HG03378 (cell line): Measurements from ENCODE around the gene PARN.
"Not testable (repeated sequence)": the region's sequence is repeated elsewhere in the genome, so short reads cannot be mapped to it uniquely, and the experiment has no call there.

Source experiments
- ATAC-seq: cut with Tn5 transposase; IDR thresholded peaks from one replicate; pipeline ENCODE4 v1.9.1; 2021; ENCODE audit warnings: mild to moderate bottlenecking, moderate library complexity; ENCODE audit not compliant: unreplicated experiment

PARN gene

DNA sequence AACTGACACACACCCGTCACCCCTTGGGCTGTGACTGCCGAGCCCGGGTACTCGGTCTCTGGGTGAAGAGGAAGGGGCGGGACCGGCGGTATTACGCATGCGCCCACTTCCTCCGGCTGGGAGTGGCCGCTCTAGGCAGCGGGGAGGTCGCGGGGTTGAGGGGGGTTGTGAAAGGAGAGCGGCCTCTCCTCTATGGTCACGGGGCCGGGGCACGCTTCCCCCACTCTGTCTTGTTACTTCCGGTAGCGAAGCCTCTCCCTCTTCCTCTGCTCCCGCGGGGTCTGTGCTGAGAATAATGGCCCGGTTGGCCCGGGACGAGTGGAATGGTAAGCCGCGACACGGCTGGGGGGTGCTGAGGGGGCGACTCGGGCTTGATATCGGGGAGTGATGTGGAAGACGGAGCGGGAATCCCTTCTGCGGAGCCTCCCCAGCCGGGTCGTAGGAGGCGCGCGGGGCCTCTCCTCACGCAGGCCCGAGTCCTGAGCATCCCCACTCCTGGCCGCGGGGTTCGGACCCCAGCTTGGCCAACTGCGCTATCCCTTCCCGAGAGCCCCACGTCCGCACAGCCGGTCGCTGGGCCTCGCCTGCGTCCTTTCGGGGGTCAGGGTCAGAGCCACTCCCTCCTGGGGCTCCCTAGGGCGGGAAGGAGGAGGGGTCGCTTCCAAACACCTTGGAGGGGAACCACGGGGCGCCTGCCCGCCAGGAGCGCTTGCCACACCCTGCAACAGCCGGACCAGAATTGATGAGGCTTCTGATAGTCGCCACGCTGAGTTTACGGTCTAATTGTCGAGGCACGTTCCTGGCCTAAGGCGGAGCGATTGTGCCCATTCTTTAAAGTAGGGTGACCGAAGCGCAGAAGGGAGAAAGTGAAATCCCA is 2.9 kb upstream of the PARN start, which contains the start of gene BFAR:
BFAR (plus strand) TSS at position 259 of the 877 bp plus-strand sequence. CDS start 11,396 bp downstream, outside the sequence.
- peak; percentile 76 for ATAC-seq

DNA sequence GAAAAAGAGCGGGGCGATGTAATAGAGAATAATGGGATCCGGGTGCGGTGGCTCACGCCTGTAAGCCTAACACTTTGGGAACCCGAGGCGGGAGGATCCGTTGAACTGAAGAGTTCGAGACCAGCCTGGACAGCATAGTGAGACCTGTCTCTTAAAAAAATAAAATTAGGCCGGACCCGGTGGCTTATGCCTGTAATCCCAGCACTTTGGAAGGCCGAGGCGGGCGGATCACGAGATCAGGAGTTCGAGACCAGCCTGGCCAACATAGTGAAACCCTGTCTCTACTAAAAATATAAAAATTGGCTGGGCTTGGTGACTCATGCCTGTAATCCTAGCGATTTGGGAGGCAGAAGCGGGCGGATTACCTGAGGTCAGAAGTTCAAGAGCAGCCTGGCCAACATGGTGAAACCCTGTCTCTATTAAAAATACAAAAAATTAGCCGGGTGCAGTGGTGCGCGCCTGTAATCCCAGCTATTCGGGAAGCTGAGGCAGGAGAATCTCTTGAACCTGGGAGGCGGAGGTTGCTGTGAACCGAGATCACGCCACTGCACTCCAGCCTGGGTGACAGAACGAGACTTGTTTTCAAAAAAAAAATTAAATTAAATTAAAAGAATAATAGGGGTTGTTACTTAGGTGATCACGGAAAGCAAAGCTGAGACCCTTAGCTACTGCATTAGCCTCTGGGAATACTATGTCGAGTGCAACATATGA is 715 bp upstream of the PARN start:
- ATAC-seq, result not testable (repeated sequence)

DNA sequence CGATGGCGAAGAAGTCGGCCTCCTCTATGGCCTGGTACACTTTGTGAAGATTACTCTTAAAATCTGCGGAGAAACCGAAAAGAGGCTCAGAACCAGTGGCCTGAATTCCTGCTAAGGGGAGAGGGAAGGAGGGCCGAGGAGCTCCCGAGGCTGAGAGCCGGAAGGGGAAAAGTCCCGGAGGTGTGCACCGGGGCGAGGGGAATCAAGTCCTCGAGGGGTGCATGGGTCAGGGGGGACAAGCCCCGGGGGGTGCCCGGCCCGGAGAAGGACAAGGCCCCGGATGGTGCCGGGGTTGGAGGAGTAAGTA is 495 bp downstream of the PARN start:
- peak; percentile 1 for ATAC-seq

DNA sequence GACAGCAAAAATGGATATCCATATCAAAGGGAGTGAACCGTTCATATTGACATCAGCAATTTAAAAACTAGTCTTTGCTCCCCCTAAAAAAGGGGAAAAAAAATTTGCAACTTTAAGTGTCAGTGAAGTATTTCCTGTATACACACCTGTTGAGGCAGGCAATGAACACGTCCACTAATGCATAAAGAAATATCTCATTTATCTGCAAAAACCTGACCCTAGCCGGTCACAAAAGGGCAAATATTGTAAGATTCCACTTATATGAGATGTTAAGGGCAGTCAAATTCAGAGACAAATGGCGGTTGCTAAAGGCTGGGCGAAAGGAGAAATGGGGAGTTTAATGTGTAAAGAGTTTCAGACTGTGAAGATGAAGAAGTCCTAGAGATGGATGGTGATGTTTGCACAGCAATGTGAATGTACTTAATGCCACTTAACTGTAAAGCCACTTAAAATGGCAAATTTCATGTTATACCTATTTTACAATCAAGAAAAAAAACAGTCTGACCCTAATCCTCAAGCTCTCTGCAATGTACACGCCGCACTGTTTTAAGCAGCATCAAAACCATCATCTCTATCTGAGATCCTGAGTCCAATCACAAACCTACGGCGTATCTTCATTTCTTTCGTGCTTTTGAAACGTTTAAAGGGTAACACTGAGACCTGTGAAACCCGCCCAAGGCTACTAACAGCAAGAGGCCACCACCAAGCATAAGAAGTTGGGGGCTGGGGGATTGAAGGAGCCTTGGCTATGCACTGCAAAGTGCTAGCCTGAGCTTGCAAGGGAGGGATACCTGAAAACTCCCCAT is 1.1 kb downstream of the PARN start:
- ATAC-seq, result no peak

DNA sequence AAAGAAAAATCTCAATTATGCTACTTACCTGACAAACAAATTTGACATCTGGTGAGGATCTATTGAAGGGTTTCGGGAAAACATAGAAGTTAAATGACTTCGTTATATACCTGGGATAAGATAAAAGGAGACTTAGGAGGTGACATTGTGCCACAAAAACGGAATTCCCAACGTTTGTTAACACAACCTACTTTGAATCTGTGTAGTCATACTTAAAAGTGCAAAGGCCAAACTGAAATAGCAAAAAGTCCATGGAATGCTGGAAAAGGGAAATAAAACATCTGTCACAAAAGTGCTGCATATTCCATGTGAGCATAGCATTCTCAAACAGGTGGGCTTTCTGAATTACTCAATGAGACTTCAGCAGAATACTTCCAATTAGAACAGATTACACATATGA is 3.0 kb downstream of the PARN start:
- ATAC-seq, result no peak

DNA sequence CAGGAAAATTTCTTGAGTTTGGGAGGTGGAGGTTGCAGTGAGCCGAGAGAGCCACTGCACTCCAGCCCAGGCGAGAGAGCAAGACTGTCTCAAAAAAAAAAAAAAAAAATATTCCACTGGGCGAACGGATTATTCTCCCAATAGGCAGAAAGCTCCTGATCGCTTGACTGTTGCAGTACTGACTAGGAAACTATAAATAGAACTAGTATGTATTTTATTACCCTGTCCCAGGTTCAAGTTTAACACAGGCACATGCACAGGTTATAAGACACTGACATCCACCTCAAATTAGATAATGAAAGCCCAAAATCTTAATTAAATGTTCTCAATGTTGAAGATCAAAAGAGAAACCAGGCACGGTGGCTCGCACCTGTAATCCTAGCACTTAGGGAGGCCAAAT is 11.5 kb downstream of the PARN start:
- no peak for ATAC-seq

DNA sequence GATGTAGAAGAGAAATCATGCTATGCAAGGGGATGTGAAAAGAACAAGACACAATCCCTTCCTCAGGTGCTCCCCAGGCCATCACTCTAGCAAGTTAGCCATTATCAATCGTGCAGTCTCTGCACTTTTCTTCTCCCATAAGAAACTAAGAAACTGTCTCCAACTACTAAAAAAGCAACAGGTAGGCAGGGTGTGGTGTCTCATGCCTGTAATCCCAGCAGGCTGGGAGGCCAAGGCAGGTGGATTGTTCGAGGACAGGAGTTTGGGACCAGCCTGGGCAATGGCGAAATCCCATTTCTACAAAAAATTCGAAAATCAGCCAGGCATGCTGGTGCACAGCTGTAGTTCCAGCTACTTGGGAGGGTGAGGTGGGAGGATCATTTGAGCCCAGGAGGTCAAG is 13.8 kb downstream of the PARN start:
- ATAC-seq, result no peak

DNA sequence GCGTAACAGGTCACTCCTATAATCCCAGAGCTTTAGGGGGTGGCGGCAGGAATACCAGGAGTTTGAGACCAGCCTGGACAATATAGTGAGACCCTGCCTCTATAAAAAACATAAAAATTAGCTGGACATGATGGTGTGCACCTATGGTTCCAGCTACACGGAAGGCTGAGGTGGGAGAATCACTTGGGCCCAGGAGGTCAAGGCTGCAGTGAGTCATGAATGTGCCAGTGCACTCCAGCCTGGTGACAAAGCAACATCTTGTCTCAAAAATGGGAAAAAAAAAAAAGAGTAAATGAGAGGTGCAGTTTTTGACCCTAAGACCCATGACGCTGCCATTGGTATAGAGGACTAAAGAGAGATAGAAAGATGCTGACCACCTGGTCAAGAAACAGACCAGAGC is 16.1 kb downstream of the PARN start:
- no peak for ATAC-seq

DNA sequence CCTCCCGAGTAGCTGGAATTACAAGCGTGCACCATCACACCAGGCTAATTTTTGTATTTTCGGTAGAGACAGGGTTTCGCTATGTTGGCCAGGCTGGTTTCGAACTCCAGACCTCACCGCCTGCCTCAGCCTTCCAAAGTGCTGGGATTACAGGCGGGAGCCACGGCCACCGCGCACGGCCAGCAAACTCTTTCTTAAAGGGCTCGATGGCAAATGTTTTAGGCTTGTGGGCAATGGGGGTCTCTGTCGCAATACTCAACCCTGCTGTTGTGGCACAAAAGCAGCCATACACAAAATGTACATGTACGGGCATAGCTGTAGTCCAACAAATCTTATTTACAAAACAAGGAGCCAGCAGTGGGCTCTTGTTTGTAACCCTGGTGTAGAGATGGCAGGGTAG is 18.4 kb downstream of the PARN start:
- no peak for ATAC-seq

DNA sequence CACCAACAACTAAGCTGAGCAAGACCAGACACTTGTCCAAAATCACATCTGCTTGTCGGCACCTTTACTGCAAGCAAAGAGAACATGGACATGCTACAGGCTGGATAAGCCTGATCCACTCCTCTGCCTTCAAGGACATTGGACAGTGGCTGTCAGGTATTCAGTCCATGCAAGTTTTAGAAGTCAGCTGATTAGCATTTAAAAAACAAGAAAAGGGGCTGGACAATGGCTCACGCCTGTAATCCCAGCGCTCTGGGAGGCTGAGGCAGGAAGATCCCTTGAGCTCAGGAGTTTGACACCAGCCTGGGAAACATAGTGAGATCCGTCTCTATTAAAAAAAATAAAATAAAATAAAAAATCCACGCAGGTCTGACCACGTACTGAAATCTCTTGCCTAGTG is 20.3 kb downstream of the PARN start:
- ATAC-seq, result no peak

DNA sequence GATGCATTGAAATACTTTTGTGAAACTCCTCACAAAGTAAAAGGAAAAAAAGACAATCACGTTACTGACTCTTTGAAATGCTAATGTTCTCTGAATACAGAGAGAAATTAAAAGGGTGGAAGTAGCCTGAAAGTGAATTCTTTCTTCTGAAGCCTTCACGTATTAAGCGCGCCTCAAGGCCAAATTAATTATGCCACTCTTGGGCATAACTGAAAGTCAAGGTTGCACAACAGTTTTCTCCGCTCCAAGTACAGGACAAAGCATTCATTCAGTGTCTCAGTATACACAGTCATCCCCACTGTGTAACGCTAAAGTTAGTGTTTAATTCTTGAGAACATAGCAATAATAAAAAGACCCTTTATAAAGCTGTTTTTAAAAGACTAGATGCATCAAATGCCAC is 21.5 kb downstream of the PARN start:
- ATAC-seq, result no peak

DNA sequence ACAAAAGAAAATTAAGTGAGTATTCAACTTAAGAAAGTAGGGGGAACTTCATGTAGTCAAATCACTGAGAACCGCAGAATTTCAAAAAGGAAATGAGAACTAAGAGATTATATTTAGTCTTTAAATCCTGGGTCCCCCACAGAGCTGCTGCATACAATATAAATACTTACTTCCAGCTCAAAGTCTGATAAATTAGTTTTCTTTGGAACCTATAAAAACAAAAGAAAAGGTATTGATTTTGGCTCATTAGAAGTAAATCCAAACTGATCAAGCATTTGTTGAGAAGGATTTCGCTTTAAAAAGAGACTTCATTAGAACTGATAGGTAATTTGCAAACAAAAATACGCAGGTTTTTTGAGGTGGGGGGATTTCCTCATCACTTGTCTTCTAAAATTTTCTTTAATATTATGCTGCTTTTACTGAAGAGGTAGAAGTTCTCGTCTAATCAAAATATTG is 21.9 kb downstream of the PARN start:
- peak; percentile 75 for ATAC-seq

DNA sequence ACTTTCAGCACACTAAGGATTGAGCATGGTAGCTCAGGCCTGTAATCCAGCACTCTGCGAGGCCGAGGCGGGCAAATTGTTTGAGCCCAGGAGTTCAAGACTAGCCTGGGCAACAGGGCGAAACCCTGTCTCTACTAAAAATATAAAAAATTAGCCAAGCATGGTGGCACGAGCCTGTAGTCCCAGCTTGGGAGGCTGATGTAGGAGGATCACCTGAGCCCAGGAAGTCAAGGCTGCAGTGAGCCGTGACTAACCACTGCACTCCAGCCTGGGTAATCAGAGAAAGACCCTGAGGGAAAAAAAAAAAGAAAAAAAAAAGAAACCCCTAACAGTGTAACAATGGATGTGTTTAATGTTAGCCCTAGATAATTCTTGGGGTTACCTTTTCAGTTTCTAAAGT is 24.0 kb downstream of the PARN start:
- ATAC-seq, result no peak

DNA sequence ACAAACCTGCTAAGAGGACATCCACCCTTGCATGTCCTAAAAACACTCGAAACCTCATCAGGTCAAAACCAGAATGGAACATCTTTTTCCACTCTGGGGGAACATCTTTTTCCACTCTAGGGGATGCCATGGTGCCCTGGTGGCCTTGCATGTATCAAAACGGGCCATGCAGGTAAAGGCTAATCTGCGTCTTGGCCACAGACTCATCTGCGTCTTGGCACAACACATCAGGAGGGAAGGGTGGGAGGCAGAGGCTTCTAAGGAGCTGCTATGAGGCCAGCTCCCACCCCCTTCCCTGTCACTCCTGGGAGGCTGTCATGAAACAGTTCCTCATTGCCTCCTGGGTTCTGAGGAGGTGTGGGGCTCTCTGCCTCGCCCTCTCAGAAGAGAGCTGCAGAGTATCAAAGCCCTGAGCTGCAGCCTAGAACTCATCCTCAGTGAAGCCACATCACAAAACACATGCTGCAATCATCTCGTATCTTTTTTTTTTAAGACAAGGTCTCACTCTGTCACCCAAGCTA is 27.6 kb downstream of the PARN start:
- no peak for ATAC-seq

DNA sequence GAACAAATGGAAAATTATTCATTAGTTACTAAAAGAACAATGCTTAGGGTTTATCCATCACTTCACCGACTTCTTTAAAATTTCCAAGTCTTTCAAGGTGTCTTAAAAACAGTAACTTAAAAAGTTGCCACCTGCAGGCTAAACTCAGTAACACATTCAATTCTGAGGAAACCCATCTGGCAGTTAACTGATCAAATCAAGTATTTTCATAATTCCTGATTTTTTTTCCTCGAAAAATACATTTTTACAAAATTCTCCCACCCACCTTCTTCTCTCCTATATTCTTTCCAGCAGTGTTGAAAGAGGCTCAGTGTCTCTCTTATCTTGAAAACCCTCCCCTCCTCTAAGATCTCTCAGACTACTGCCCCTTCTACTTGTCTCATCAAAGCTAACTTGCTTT is 29.9 kb downstream of the PARN start:
- ATAC-seq, result no peak

DNA sequence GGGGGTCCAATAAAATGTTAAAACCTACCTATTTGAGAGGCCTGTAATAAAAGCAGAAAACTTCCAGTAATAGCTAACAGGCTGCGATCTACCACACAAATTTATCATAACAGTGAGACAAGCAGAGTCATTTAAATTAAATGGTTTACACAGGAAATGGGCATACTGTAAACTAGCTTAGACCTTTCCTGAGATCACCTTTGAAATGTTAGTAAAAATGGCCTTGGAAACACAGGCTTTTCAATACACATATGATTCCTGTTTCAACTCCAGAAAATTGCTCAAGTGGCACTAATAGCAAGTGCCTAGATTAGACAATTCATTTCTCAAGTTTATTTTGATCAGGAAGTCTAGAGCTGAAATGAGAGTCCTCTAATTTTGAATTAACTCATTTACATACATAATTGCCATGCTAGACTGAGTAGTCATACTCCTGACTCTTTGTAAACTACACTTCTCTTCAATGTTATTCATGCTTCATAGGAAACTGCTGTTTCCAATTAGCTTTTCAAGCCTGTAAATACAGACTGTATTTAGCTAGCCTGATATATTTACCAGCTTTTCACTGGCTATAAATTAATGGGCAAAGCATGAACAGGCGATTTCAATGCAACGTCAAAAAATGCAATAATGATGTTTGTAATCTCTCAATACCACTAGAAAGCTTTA is 43.3 kb downstream of the PARN start:
- ATAC-seq, result no peak

DNA sequence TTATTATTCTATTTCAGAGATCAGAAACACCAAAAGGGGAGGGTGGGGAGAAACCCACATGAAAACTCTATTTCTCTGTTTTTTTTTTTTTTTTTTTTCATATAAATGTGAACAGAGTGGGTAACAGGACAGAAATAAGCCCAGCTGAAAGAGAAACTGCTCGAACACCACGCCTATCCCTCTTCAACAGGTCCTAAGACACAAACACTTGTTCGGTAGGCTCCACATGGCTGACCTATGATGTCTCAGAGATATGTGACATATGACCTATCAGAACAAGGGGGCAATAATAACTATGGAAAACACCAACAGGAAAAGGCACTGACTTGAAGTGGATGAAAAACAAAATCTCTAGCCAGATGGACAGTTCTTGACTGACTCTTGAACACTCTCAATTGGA is 44.8 kb downstream of the PARN start:
- ATAC-seq, result no peak

DNA sequence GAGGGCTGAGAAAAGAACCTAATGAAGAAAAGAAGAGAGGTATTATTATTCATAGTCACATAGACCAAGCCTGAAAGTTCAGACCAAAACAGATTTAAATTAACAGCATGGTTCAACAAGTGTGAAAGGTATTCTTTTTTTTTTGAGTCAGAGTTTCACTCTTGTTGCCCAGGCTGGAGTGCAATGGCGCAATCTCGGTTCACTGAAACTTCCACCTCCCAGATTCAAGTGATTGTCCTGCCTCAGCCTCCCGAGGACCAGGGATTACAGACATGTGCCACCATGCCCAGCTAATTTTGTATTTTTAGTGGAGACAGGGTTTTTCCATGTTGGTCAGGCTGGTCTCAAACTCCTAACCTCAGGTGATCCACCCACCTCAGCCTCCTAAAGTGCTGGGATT is 49.1 kb downstream of the PARN start:
- ATAC-seq, result not testable (repeated sequence)

DNA sequence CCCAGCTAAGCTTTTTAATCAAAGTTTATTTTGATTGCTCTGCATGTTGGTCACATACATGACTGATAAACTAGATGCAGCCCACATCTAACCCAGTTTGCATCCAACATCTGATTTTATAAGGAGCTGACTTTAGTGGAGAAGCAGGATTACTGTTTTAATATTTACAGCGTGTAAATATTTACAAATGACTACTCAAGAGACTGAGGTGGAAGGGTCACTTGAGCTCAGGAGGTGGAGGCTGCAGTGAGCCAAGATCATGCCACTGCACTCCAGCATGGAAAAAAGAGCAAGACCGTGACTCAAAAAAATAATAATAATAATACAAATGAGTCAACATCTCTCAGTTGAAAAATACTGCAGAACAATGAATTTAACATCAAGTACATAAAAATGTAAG is 50.8 kb downstream of the PARN start:
- no peak for ATAC-seq

DNA sequence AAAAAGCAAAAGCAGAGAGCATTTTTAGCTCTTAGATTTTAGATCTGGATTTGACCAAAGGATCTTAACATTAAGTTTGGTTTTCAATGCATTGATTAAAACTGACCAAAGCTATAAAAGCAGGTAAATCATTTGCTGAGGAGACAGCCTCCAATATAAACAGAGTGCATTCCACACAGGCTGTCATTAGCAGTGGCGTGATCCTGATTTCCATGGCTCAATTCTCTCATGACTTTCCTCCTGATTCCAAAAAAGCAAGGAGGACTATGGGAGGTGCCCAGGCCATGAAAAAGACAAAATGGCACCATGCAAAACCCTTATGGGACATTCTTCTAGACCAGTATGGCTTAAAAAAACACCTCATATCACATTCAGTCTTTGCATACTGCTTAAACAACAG is 53.5 kb downstream of the PARN start:
- ATAC-seq, result no peak

DNA sequence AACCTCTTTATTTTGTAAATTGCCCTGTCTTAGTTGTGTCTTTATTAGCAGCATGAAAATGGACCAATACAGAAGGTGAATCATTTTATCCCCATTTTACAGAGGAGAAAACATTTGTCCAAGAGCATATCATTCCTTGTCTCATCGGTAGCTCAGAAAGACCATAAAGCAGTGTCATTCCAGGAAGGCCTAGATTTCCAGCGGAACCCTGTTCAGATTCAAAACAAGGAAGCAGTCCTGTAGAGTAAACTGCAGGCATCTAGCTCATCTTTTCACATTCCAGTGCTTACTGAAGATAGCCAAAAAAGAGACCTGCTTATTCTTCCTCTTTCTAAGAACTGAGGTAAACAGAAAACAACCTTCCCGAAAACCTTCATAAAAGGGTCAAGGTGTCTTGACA is 54.0 kb downstream of the PARN start:
- ATAC-seq, result no peak
